Upper lobe of right lung (tissue), 1 donor: ENCODE data around the gene ROR2. TPM values are rescaled to one million over a fixed set of nuclear protein-coding genes. Genes with fewer than 3 reads are reported as not detected.

ENCODE experiments used
- ATAC-seq: fragments of 200-7000 bp; cut with Tn5 transposase; one replicate; pipeline ENCODE4 v1.9.1; 2020; ENCODE audit warnings: mild to moderate bottlenecking, moderate library complexity
- DNase-seq: peaks from one replicate; pipeline ENCODE4 v3.0.0-alpha.2; 2020
- H3K27ac ChIP-seq: fragments of 200-600 bp; one replicate; pipeline ENCODE4 v1.8.0; 2022
- H3K27me3 ChIP-seq: fragments of 200-600 bp; one replicate; pipeline ENCODE4 v1.8.0; 2022; ENCODE audit warnings: mild to moderate bottlenecking
- H3K36me3 ChIP-seq: fragments of 200-600 bp; one replicate; pipeline ENCODE4 v1.8.0; 2022
- H3K4me1 ChIP-seq: fragments of 200-600 bp; one replicate; pipeline ENCODE4 v1.8.0; 2022
- H3K4me3 ChIP-seq: fragments of 200-600 bp; one replicate; pipeline ENCODE4 v1.8.0; 2022; ENCODE audit warnings: mild to moderate bottlenecking
- H3K9me3 ChIP-seq: fragments of 200-600 bp; one replicate; pipeline ENCODE4 v1.8.0; 2022
- intact Hi-C: fragments of 100-400 bp; cut with DNase I; formaldehyde crosslinking; loops from one replicate; pipeline ENCODE4 v1.11.0; 2022
- total RNA-seq: library from RNA; stranded (reverse); fragmentation: NEBNext Ultra II Directional; extraction: Animal tissue kit (Norgen Biotek cat#: 25700); gene quantifications from one replicate; pipeline ENCODE4 v1.2.1, GENCODE V29; 2021
- TF ChIP-seq, protein P1 (sequence below): fragments of 200-600 bp; IDR thresholded peaks from one replicate; pipeline ENCODE4 v1.8.0; 2022; ENCODE audit warnings: antibody characterized with exemption
- donor health status: DM: no; HTN: yes; CAD: no; lungs with severe emphysema.

Gene ROR2
- total RNA-seq, 1 donor from 2014 or later = 5.5 TPM

DNA sequence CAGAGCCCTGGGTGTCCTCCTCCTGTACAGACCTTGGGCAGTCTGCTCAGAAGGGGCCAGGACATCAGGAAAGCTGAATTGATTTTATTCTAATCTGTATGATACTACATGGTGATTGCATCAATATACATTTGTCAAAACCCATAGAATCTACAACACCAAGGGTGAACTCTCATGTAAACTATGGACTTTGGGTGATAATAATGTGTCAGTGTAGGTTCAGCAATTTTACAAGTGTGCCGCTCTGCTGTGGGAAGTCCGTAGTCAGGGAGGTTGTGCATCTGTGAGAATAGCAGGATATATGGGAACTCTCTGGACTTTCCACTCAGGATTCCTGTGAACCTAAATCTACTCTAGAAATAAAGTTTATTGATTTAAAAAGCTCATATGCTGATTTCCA is 371.1 kb downstream of the ROR2 start:
- intact Hi-C loops = no loop called here
- TF ChIP-seq, protein P1, sequence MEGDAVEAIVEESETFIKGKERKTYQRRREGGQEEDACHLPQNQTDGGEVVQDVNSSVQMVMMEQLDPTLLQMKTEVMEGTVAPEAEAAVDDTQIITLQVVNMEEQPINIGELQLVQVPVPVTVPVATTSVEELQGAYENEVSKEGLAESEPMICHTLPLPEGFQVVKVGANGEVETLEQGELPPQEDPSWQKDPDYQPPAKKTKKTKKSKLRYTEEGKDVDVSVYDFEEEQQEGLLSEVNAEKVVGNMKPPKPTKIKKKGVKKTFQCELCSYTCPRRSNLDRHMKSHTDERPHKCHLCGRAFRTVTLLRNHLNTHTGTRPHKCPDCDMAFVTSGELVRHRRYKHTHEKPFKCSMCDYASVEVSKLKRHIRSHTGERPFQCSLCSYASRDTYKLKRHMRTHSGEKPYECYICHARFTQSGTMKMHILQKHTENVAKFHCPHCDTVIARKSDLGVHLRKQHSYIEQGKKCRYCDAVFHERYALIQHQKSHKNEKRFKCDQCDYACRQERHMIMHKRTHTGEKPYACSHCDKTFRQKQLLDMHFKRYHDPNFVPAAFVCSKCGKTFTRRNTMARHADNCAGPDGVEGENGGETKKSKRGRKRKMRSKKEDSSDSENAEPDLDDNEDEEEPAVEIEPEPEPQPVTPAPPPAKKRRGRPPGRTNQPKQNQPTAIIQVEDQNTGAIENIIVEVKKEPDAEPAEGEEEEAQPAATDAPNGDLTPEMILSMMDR = no peak
- Histone ChIP-seq H3K4me3 (no peak overlapping the region), H3K4me1 (no peaks in the 10 kb centered on the region), H3K27ac (no peak overlapping the region), H3K27me3 (no peaks in the 10 kb centered on the region), H3K36me3 (no peaks in the 10 kb centered on the region), H3K9me3 (no peaks in the 10 kb centered on the region)
- DNase-seq (no peak), ATAC-seq (no peak)

DNA sequence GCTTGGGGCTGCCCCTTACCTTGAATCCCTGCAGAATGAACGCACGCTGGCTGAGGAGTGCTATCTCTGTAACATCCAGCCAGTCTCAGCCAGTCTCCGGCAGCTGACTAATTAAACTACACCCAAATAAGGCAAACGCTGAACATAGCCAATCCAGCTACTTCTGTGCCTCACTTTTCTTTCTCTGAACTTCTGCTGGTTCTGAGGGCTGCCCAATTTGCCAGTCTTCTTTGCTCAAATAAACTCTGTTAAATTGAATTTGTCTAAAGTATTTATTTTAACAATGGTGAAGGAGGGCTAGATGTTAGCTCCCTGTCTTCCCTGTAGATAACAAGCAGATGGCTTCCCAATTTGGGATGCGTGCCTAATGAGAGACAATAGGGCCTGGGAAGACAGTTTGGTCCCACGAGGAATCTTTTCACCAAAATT is 372.4 kb downstream of the ROR2 start:
- H3K36me3 ChIP-seq = no peaks in the 10 kb centered on the region
- no peak overlapping the region for H3K4me3 ChIP-seq
- H3K27ac ChIP-seq = no peak overlapping the region
- intact Hi-C loops = no loop called here
- no peak for DNase-seq
- H3K4me1 ChIP-seq = no peaks in the 10 kb centered on the region
- H3K9me3 ChIP-seq = no peaks in the 10 kb centered on the region
- ATAC-seq = no peak
- H3K27me3 ChIP-seq = no peaks in the 10 kb centered on the region
- TF ChIP-seq, protein P1 = no peak

DNA sequence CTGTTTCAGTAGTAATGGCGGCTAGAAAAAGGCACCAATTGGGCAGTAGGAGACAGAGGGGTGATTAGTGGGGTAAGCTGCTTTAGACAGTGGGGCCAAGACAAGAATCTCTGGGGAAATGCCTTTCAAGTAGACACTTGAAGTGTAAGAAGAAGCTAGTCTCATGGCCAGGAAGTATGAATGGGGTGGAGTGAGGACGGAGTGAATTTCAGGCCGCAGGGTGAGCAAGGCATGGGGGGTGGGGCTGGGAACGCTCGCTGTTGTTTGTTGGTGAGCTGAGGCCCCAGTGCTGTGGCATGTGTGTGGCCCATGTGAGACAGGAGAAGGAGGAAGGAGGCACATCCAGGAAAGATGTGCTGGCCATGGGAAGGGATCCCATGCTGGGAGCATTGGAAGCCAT is 377.2 kb downstream of the ROR2 start:
- Histone ChIP-seq H3K36me3 (no peaks in the 10 kb centered on the region), H3K4me1 (no peaks in the 10 kb centered on the region), H3K9me3 (no peaks in the 10 kb centered on the region), H3K27me3 (peaks cover 11% of the 10 kb centered on the region), H3K27ac (no peak overlapping the region), H3K4me3 (no peak overlapping the region)
- TF ChIP-seq, protein P1 = no peak
- no peak for DNase-seq
- ATAC-seq = no peak
- intact Hi-C loops = no loop called here

DNA sequence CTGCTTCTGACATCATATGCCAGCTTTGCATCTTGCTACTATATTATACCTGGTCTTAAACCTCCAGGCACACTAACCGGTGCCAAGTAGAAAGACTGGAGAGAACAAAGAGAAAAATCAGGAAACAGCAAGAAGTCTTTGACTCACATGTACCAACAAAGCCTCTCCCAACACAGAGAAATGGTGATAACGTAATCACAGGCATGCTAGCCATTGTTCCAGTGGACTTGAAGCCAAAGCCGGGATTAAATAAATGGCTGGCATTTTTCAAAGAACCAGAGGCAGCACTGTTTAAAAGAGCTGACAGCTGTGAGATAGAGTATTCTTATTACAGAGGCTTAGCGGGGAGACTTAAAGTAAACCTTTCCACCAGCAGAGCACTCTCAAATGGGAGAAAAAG is 378.0 kb downstream of the ROR2 start:
- ATAC-seq (no peak), DNase-seq (no peak)
- TF ChIP-seq, protein P1 = no peak
- Histone ChIP-seq H3K27ac (no peak overlapping the region), H3K27me3 (peaks cover 11% of the 10 kb centered on the region), H3K4me3 (no peak overlapping the region), H3K36me3 (no peaks in the 10 kb centered on the region), H3K4me1 (no peaks in the 10 kb centered on the region), H3K9me3 (no peaks in the 10 kb centered on the region)
- intact Hi-C loops = no loop called here

DNA sequence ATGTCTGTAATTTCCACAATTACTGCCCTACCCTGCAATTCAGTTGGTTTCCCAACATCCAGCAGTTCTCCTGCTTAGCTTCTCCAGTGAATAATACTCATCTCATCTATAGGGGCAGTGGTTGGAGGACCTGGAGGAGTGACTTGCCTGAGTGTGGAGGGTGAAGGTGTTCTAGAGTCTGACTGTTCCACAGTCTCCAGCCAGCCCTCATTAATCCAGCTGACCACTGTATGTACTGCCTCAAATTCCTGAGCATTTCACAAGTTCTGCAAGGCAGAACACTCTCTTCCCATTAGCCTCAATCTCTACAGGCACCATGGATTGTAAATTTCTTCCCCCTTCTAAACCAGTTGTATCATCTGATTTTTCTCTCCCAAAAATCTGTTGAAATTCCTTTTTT is 379.0 kb downstream of the ROR2 start:
- Histone ChIP-seq H3K27ac (no peak overlapping the region), H3K27me3 (peaks cover 11% of the 10 kb centered on the region), H3K4me1 (no peaks in the 10 kb centered on the region), H3K9me3 (no peaks in the 10 kb centered on the region), H3K4me3 (no peak overlapping the region), H3K36me3 (no peaks in the 10 kb centered on the region)
- TF ChIP-seq, protein P1 = no peak
- DNase-seq (no peak), ATAC-seq (no peak)
- intact Hi-C loops = no loop called here

DNA sequence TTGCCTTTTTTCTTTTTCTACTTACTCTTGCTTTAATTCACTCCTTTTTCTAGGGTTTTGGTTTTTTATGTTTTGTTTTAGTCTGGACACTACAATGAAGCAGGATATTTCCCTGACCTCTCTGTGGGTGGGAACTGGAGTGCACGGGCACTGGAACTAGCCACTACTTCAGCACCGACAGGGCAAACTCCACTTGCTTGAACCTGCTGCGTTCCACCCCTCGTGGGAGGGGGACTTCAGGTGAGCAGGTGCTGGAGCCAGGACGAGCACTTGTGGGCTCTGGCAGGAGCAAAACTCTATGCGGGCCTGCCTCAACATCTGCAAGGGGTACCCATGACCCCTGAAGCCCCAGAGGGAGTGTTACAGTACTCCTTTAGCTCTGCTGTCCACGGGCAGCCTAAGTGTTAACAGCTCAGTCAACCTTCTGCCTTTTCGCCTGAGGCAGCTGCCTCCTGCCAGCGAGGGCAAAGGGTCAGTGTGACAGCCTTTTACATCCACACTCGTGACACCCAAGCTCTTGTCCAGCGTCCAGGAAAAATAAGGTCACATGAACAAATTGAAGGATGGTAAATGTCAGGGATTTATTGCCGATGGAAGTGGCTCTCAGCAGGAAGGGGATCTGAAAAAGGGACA is 382.3 kb downstream of the ROR2 start:
- H3K27ac ChIP-seq = no peak overlapping the region
- peaks cover 12% of the 10 kb centered on the region for H3K27me3 ChIP-seq
- H3K4me3 ChIP-seq = no peak overlapping the region
- intact Hi-C loops = no loop called here
- no peak for ATAC-seq
- H3K36me3 ChIP-seq = no peaks in the 10 kb centered on the region
- no peaks in the 10 kb centered on the region for H3K4me1 ChIP-seq
- no peaks in the 10 kb centered on the region for H3K9me3 ChIP-seq
- TF ChIP-seq, protein P1 = no peak
- DNase-seq = no peak
